ENCODE measurements around the gene CSTPP1. TPM values are rescaled to one million over a fixed set of nuclear protein-coding genes. Genes with fewer than 3 reads are reported as not detected.

CSTPP1 gene
- total and polyA plus RNA-seq, 2 of the 4 experiments (the other 2 are of a cell fraction), result 22.0 to 35.7 TPM

- Histone ChIP-seq H3K4me2 (ENCODE audit: low read depth, low read length) (no peak overlapping the region), H3K9ac (ENCODE audit: low read depth, low read length) (no peak overlapping the region), H2BK20ac (ENCODE audit: low read depth, low read length) (no peak overlapping the region), H3K18ac (ENCODE audit: low read depth, low read length) (no peak overlapping the region), H3K4me3 (ENCODE audit: insufficient read depth, low read depth, low read length) (no peak overlapping the region), H2AFZ (replicated peaks; ENCODE audit: low read length, poor library complexity) (no peak overlapping the region), H3K79me1 (ENCODE audit: low read depth in 1 of 2, low read length in 2 of 2) (peaks cover 0 to 2% of the 10 kb centered on the region in 2 experiments; a peak in 2 of 4 replicates), H3K9me1 (ENCODE audit: insufficient read depth, low read length) (peaks cover 2% of the 10 kb centered on the region; the same call in 1 of the 2 replicates), H2BK5ac (ENCODE audit: low read depth, low read length, poor library complexity, severe bottlenecking) (no peak overlapping the region), H3K36me3 (ENCODE audit: control insufficient read depth, insufficient read depth, low read length) (no peaks in the 10 kb centered on the region), H4K20me1 (ENCODE audit: insufficient read depth, low read length) (no peaks in the 10 kb centered on the region), H2AK5ac (ENCODE audit: low read depth, low read length) (no peak overlapping the region), H3K27me3 (ENCODE audit: control insufficient read depth, insufficient read depth, low read length) (no peaks in the 10 kb centered on the region), H2AK9ac (replicated peaks; ENCODE audit: low read depth, low read length, poor library complexity) (no peak overlapping the region), H3K14ac (replicated peaks; ENCODE audit: low read depth, low read length) (no peak overlapping the region), H3K4ac (ENCODE audit: low read depth, low read length) (no peak overlapping the region), H3K4me1 (ENCODE audit: control insufficient read depth, insufficient read depth, low read length) (no peaks in the 10 kb centered on the region), H4K91ac (ENCODE audit: insufficient read depth, low read depth, low read length) (no peak overlapping the region), H3K9me3 (ENCODE audit: control insufficient read depth, insufficient read depth, low read length) (no peaks in the 10 kb centered on the region), H3K23ac (ENCODE audit: low read depth, low read length) (no peak overlapping the region), H2BK15ac (ENCODE audit: low read depth, low read length) (no peak overlapping the region), H3K27ac (ENCODE audit: insufficient read depth, low read length) (no peak overlapping the region), H4K5ac (ENCODE audit: low read depth, low read length) (no peak overlapping the region), H3K56ac (ENCODE audit: extremely low read depth, insufficient read depth, low read length) (no peak overlapping the region), H4K8ac (ENCODE audit: low read depth in 2 of 2, low read length in 2 of 2) (no peak overlapping the region), H2BK120ac (ENCODE audit: low read depth, low read length) (no peak overlapping the region)
- DNase-seq (no peak), ATAC-seq (ENCODE audit: low read depth) (no peak)
- POLR2A ChIA-PET (ENCODE audit: unreplicated experiment), result no interaction called here
- in situ Hi-C loops (cut with MboI; ENCODE audit: low sequenced_read_pairs), result no loop called here
- no TSS peak for BruUV-seq (replicated peaks)
- TF ChIP-seq POLR2A (IDR thresholded peaks at IDR 0.05; ENCODE audit: low read depth, low read length), result no peak
- TF ChIP-seq, protein P1, sequence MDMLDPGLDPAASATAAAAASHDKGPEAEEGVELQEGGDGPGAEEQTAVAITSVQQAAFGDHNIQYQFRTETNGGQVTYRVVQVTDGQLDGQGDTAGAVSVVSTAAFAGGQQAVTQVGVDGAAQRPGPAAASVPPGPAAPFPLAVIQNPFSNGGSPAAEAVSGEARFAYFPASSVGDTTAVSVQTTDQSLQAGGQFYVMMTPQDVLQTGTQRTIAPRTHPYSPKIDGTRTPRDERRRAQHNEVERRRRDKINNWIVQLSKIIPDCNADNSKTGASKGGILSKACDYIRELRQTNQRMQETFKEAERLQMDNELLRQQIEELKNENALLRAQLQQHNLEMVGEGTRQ (IDR thresholded peaks at IDR 0.05; ENCODE audit: low read depth, low read length), result no peak
- no peak for TF ChIP-seq FOS (IDR thresholded peaks at IDR 0.05; ENCODE audit: low read depth, low read length)
- CTCF ChIA-PET, result no interaction called here
- no CpG with 5 or more reads among the region's 3 CpGs for WGBS, 2 experiments (ENCODE audit: extremely low coverage in 2 of 2, insufficient read length in 1 of 2)
- dilution Hi-C loops (cut with HindIII; ENCODE audit: low sequenced_read_pairs, unreplicated experiment), result no loop called here
- intact Hi-C loops (cut with micrococcal nuclease), result no loop called here
These were observed 77.5 kb downstream of the CSTPP1 start for GRCh38 chr11:47014097-47014496.
